Fibroblast of lung (primary cell): ENCODE data around the gene WDR59. TPM values are rescaled to one million over a fixed set of nuclear protein-coding genes. Genes with fewer than 3 reads are reported as not detected.

Experiments used
- DNase-seq, 2 donors: peaks; one replicate each; pipeline versions ENCODE4 v3.0.0 to v3.0.0-alpha.2; 2010; ENCODE audit warnings: low read depth in 2 of 2
- H2AFZ ChIP-seq: 2 replicates; pipeline ENCODE4 v1.5.1; 2012; ENCODE audit warnings: low read length, control low read depth, inconsistent platforms
- H3K27ac ChIP-seq: 2 replicates; pipeline ENCODE4 v1.5.1; 2011; ENCODE audit warnings: low read length, control low read depth; ENCODE audit not compliant: insufficient read depth
- H3K27me3 ChIP-seq: 2 replicates; pipeline ENCODE4 v1.5.1; 2011; ENCODE audit warnings: mild to moderate bottlenecking, low read length; ENCODE audit not compliant: control insufficient read depth, insufficient read depth
- H3K36me3 ChIP-seq: 2 replicates; pipeline ENCODE4 v1.5.1; 2011; ENCODE audit warnings: low read length; ENCODE audit not compliant: control insufficient read depth, insufficient read depth
- H3K4me1 ChIP-seq: 2 replicates; pipeline ENCODE4 v1.5.1; 2011; ENCODE audit warnings: low read length; ENCODE audit not compliant: control insufficient read depth, insufficient read depth; ENCODE audit errors: extremely low read depth
- H3K4me2 ChIP-seq: 2 replicates; pipeline ENCODE4 v1.5.1; 2011; ENCODE audit warnings: low read length, control low read depth; ENCODE audit not compliant: insufficient read depth; ENCODE audit errors: extremely low read depth
- H3K4me3 ChIP-seq, 4 experiments: fragments of 200-600 bp in 1 of 4; sonication (generic) in 1 of 4; replicated peaks in 1 of 4; 2 replicates each; pipeline ENCODE4 v1.5.1; 2011 to 2016; ENCODE audit warnings: low read length in 4 of 4, low read depth in 3 of 4, mild to moderate bottlenecking in 3 of 4, control low read depth in 2 of 4, inconsistent platforms in 1 of 4, mixed read lengths in 1 of 4; ENCODE audit not compliant: insufficient read depth in 1 of 4; ENCODE audit errors: control extremely low read depth in 1 of 4
- H3K79me2 ChIP-seq: 2 replicates; pipeline ENCODE4 v1.5.1; 2012; ENCODE audit warnings: mild to moderate bottlenecking, low read length, inconsistent platforms; ENCODE audit not compliant: control insufficient read depth, insufficient read depth
- H3K9ac ChIP-seq: 2 replicates; pipeline ENCODE4 v1.5.1; 2011; ENCODE audit warnings: mild to moderate bottlenecking, low read length, control low read depth; ENCODE audit not compliant: insufficient read depth
- H3K9me3 ChIP-seq: 2 replicates; pipeline ENCODE4 v1.5.1; 2012; ENCODE audit warnings: low read depth, low read length; ENCODE audit not compliant: control insufficient read depth, insufficient read depth
- H4K20me1 ChIP-seq: 2 replicates; pipeline ENCODE4 v1.5.1; 2011; ENCODE audit warnings: low read length; ENCODE audit not compliant: control insufficient read depth, insufficient read depth; ENCODE audit errors: extremely low read depth
- CTCF ChIP-seq, 2 donors: IDR thresholded peaks in 1 of 2; conservative IDR thresholded peaks in 1 of 2; 1 replicate in 1 of 2; 2 replicates in 1 of 2; pipeline ENCODE4 v1.5.1; 2011 to 2012; ENCODE audit warnings: low read length in 2 of 2, control low read depth in 1 of 2, inconsistent platforms in 1 of 2, low read depth in 1 of 2, mild to moderate bottlenecking in 1 of 2
- EZH2 ChIP-seq: IDR thresholded peaks from 2 replicates; pipeline ENCODE4 v1.5.1; 2012; ENCODE audit warnings: low read length, control low read depth, mild to moderate bottlenecking; ENCODE audit errors: missing control alignments
- polyA plus RNA-seq, 2 donors: library from polyadenylated mRNA; depleted of rRNA in 1 of 2; stranded (reverse) in 1 of 2; unstranded in 1 of 2; fragments of >200 nt; gene quantifications; 2 replicates each; pipeline ENCODE4 v1.2.1, GENCODE V29; 2011 to 2012; ENCODE audit warnings: missing spikeins in 1 of 2
- total RNA-seq: library from RNA; depleted of rRNA; stranded (reverse); fragments of >200 nt; gene quantifications from 2 replicates; pipeline ENCODE4 v1.2.1, GENCODE V29; 2014

Gene WDR59
- total and polyA plus RNA-seq, 2 donors (not counting 1 experiment from before 2014, with no cell fraction given) = 16.0 to 30.2 TPM

GRCh38 chr16:74837056-74837455 lies 147.9 kb downstream of the WDR59 start:
- Histone ChIP-seq H2AFZ (no peak overlapping the region), H3K27ac (no peak overlapping the region), H4K20me1 (no peaks in the 10 kb centered on the region), H3K9ac (no peak overlapping the region), H3K4me3 (no peak overlapping the region), H3K36me3 (no peaks in the 10 kb centered on the region), H3K4me2 (no peak overlapping the region), H3K27me3 (peaks cover 2% of the 10 kb centered on the region), H3K79me2 (no peaks in the 10 kb centered on the region), H3K9me3 (no peaks in the 10 kb centered on the region), H3K4me1 (no peaks in the 10 kb centered on the region)
- TF ChIP-seq CTCF (conservative IDR thresholded peaks at IDR 0.05 in 1 of 2, IDR thresholded peaks at IDR 0.05 in 1 of 2; ENCODE audit: low read depth in 1 of 2, low read length in 2 of 2) (no peak), EZH2 (no peak)
- DNase-seq = no peak

GRCh38 chr16:74836111-74836671 lies 148.7 kb downstream of the WDR59 start:
- H2AFZ ChIP-seq = no peak overlapping the region
- no peak for DNase-seq
- no peak overlapping the region for H3K27ac ChIP-seq
- peaks cover 2% of the 10 kb centered on the region for H3K27me3 ChIP-seq
- no peak overlapping the region for H3K4me3 ChIP-seq
- no peaks in the 10 kb centered on the region for H4K20me1 ChIP-seq
- H3K79me2 ChIP-seq = no peaks in the 10 kb centered on the region
- H3K4me2 ChIP-seq = no peak overlapping the region
- H3K9me3 ChIP-seq = no peaks in the 10 kb centered on the region
- TF ChIP-seq EZH2 (no peak), CTCF (conservative IDR thresholded peaks at IDR 0.05 in 1 of 2, IDR thresholded peaks at IDR 0.05 in 1 of 2; ENCODE audit: low read depth in 1 of 2, low read length in 2 of 2) (no peak)
- H3K4me1 ChIP-seq = no peaks in the 10 kb centered on the region
- H3K9ac ChIP-seq = no peak overlapping the region
- H3K36me3 ChIP-seq = no peaks in the 10 kb centered on the region

- no peaks in the 10 kb centered on the region for H3K79me2 ChIP-seq
- no peak overlapping the region for H3K4me2 ChIP-seq
- H4K20me1 ChIP-seq = no peaks in the 10 kb centered on the region
- no peaks in the 10 kb centered on the region for H3K9me3 ChIP-seq
- no peak for TF ChIP-seq EZH2
- no peak for TF ChIP-seq CTCF (conservative IDR thresholded peaks at IDR 0.05 in 1 of 2, IDR thresholded peaks at IDR 0.05 in 1 of 2; ENCODE audit: low read depth in 1 of 2, low read length in 2 of 2)
- H3K4me3 ChIP-seq = no peak overlapping the region
- no peak overlapping the region for H3K27ac ChIP-seq
- H3K36me3 ChIP-seq = no peaks in the 10 kb centered on the region
- H3K9ac ChIP-seq = no peak overlapping the region
- no peak for DNase-seq
- H3K27me3 ChIP-seq = peaks cover 4% of the 10 kb centered on the region
- no peak overlapping the region for H2AFZ ChIP-seq
- no peaks in the 10 kb centered on the region for H3K4me1 ChIP-seq
Observed at GRCh38 chr16:74832228-74832627, 152.7 kb downstream of the WDR59 start.
